Mucosa of rectum (tissue), 2 donors: ENCODE measurements around the gene WHRN.

Experiments
- H3K27ac ChIP-seq, 2 donors: one replicate each; pipeline ENCODE4 v1.7.0; 2013; ENCODE audit warnings: inconsistent platforms in 2 of 2, low read depth in 2 of 2, low read length in 2 of 2
- H3K27me3 ChIP-seq, 2 donors: one replicate each; pipeline ENCODE4 v1.7.0; 2013; ENCODE audit warnings: low read length in 2 of 2; ENCODE audit not compliant: control insufficient read depth in 2 of 2, insufficient read depth in 2 of 2
- H3K36me3 ChIP-seq, 2 donors: one replicate each; pipeline ENCODE4 v1.7.0; 2013; ENCODE audit warnings: low read length in 2 of 2; ENCODE audit not compliant: control insufficient read depth in 2 of 2, insufficient read depth in 2 of 2
- H3K4me1 ChIP-seq, 2 donors: one replicate each; pipeline ENCODE4 v1.7.0; 2013; ENCODE audit warnings: low read length in 2 of 2, mild to moderate bottlenecking in 1 of 2; ENCODE audit not compliant: control insufficient read depth in 2 of 2, insufficient read depth in 2 of 2
- H3K4me3 ChIP-seq, 2 donors: one replicate each; pipeline ENCODE4 v1.7.0; 2013; ENCODE audit warnings: low read length in 2 of 2
- H3K9ac ChIP-seq, 2 donors: one replicate each; pipeline ENCODE4 v1.7.0; 2013; ENCODE audit warnings: low read length in 2 of 2, low read depth in 1 of 2, mild to moderate bottlenecking in 1 of 2
- H3K9me3 ChIP-seq, 2 donors: one replicate each; pipeline ENCODE4 v1.7.0; 2013; ENCODE audit warnings: low read length in 2 of 2; ENCODE audit not compliant: control insufficient read depth in 2 of 2
- donor health status: healthy.
- donor health status: Normal muscosa, but diverticular disease.

WHRN gene

DNA sequence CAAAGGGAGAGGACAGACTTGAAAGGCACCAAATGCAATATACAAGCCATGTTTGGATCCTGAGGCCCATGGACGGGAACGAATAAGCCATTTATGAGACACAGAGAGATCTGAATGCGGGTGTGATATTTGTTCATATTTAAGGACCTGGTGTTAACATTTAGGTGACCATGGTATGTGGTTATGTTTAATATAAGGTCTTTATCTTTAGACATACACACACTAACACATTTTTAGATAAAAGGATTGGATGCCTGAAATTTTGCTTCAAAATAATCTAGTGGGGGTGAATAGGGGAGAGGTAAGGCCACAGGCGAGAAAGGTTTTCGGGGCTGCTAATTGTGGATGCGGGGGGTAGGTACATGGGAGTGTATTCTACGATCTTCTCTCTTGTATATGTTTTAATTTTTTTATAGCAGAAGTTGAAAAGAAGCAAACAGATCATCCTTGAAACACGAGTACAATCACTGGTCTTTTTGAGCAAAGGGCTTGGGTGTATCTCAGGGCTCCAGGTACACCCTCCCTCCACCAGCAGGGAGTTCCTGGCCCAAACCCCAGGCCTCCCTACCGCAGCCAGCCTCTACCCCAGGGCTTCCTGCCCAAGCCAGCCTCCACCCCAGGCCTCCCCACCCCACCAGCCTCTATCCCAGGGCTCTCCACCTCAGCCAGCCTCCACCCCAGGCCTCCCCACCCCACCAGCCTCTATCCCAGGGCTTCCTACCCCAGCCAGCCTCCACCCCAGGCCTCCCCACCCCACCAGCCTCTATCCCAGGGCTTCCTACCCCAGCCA, 129.7 kb downstream of the WHRN start:
- peaks cover 45 to 75% of the 10 kb centered on the region in 2 donors for H3K36me3 ChIP-seq
- H3K27ac ChIP-seq, result peak overlapping the region in 1 of 2 donors; percentile 3
- H3K27me3 ChIP-seq, result no peaks in the 10 kb centered on the region
- peaks cover 8 to 22% of the 10 kb centered on the region in 2 donors for H3K4me1 ChIP-seq
- H3K9ac ChIP-seq, result no peak overlapping the region
- no peaks in the 10 kb centered on the region for H3K9me3 ChIP-seq
- H3K4me3 ChIP-seq, result no peak overlapping the region

DNA sequence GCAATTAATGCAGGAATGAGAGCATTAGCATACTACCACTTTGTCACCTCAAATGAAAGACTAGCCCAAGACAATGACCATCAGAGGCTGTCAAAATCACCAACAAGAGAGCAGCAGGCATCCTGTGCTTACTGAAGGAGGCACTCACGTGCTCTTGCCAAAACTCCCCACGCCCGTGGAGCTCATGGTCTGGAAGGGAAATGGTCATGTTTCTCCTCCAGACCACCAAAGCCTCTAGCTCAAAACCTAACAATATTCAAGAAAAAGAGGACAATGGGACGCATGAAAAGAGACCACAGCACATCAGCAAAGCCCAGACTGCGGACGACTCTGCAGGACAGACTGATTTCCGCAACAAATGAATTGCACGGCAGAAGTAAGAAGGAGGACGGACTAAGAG, 130.3 kb downstream of the WHRN start:
- peak overlapping the region in 1 of 2 donors; percentile 3 for H3K27ac ChIP-seq
- H3K9ac ChIP-seq, result no peak overlapping the region
- H3K4me3 ChIP-seq, result no peak overlapping the region
- no peaks in the 10 kb centered on the region for H3K27me3 ChIP-seq
- H3K9me3 ChIP-seq, result no peaks in the 10 kb centered on the region
- H3K4me1 ChIP-seq, result peaks cover 8 to 24% of the 10 kb centered on the region in 2 donors
- H3K36me3 ChIP-seq, result peaks cover 45 to 72% of the 10 kb centered on the region in 2 donors

DNA sequence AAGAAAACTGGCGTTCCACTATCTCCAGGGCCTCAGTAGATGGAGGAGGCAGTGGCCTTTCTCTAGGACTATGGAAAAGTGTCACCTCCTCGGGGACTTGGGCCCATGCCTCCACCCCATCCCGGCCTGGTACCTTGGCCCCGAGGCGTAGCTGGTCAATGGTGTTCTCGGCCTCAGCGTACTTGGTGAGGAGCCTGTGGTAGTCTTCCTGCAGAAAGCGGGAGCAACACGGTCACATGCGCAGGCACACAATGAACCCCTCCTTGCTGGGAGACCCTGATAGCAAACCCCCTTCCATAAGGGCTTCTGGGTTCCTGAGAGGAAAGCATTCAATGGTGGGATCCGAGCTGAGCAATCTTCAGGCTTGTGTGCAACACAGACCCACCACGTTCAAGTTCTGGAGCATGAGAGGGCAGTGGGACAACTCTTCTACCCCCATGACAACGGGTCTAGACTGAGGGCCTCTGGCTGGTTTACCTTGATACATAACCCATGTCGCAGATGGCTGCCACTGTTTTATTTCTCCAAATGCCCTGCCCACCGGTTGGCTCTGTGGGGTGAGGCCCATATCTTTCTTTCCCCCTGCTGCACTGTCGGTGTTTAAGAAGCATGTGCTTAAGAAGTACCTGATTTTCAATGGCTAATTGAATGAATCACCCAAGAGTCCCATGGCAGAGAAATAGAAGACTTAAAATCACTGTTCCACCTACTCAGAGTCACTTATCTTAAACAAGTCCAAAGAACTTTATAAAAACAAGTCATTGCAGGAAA, 131.1 kb downstream of the WHRN start:
- H3K4me3 ChIP-seq, result no peak overlapping the region
- peak overlapping the region in 1 of 2 donors; percentile 83 for H3K27ac ChIP-seq
- H3K36me3 ChIP-seq, result peaks cover 46 to 71% of the 10 kb centered on the region in 2 donors
- no peaks in the 10 kb centered on the region for H3K9me3 ChIP-seq
- no peak overlapping the region for H3K9ac ChIP-seq
- peaks cover 8 to 28% of the 10 kb centered on the region in 2 donors for H3K4me1 ChIP-seq
- H3K27me3 ChIP-seq, result no peaks in the 10 kb centered on the region

DNA sequence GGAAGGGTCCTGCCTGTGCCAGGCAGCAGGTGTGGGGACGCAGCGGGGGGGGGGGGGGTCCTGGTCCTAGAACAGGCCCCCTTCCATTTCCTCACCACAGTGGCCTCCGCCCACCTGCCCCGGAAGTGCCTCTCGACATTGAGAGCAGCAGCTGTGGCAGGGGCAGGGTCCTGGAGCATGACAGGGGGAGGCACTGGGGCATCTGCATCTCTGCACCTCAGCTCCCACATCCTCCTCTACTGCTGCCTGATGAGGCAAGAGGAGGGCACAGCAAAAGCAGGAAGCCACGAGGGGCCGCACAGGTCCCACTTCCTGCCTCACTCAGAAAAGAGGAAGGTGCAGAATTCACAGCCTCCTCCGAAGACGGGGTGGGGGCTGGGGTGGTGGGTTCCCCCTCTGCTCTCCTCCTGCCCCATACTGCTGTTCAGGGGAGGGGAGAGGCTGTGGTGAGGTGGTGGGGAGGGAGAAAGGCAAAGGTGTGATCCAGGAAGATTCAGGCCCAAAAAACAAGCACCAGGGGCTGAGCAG, 132.3 kb downstream of the WHRN start:
- Histone ChIP-seq H3K36me3 (peaks cover 46 to 66% of the 10 kb centered on the region in 2 donors), H3K9ac (peak overlapping the region in 1 of 2 donors; percentile 29), H3K4me3 (no peak overlapping the region), H3K4me1 (peaks cover 8 to 32% of the 10 kb centered on the region in 2 donors), H3K27ac (peak overlapping the region; percentile 65 to 83), H3K27me3 (no peaks in the 10 kb centered on the region), H3K9me3 (no peaks in the 10 kb centered on the region)

DNA sequence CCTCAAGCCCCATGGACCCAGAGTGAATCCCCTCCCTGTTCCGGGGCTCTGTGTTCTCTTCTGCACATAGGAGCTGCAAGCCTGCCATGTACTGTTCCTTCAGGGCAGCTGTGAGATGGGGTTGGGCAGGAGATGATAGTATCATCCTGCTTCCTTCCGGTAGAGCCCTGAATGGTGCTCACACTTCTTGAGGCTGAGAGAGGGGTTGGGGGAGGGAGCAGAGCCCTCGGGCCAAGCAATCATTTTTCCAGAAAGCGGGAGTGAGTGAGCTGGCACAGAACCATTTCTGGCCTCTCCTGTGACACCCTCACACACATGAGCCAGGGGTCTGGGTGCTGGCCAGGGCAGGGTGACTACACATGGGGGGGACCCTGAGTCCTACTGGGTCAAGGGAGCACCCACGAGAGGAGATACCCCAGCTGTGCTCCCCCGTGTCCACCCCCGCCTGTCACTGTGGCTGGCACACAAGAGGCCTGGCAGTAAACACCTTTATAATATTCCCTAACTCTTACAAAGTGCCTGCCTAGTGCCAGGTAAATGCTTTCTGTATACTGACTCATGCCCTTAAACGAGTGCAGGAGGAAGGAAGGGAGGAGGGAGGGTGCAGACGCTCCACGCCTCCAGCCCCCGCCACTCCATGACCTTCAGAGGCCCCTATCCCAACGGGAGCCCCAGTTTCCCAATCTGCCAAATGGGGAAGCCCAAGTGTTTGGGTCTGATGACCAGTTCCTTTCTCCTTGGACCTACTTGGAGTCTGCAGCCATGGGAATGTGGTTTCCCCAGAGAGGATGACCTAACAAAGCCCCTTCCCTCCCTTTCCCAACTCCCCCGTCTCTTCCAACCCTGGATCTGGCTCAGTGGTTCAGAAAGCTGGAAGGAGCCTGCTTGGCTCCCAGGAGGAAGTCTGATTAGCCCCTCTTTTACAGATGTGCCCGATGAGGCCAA, 133.0 kb downstream of the WHRN start:
- Histone ChIP-seq H3K9ac (peak overlapping the region; percentile 14 to 29), H3K4me1 (peaks cover 14 to 40% of the 10 kb centered on the region in 2 donors), H3K9me3 (no peaks in the 10 kb centered on the region), H3K36me3 (peaks cover 48 to 67% of the 10 kb centered on the region in 2 donors), H3K27ac (peak overlapping the region; percentile 65 to 83), H3K27me3 (no peaks in the 10 kb centered on the region), H3K4me3 (peak overlapping the region in 1 of 2 donors; percentile 41)

DNA sequence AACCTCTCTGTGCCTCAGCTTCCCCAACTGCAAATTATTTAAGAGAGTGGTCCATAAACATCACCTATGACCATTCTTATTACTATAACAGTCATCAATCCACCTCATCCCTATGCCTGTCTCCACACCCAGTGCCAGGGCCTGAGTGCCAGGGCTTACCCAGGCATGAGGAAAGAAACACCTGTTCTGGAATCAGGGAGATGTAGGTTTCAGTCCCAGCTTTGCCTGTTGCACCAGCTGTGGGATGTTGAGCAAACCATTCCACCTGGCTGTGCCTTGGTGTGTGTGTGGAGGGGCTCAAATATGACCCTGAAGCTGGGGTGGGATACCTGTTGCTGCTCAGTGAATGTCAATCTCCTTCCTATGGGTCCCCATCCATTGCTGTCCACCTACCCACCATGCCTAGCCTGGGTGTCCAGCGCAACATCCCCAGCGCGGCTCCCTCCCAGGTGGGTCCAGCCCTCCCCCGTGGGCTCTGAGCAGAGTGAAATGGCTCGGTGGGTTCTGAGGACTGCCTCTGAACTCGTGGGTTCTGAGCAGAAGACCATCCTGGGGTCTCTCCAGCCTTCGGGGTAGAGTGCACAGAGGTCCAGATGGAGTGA, 133.8 kb downstream of the WHRN start:
- H3K4me3 ChIP-seq, result no peak overlapping the region
- no peaks in the 10 kb centered on the region for H3K9me3 ChIP-seq
- no peaks in the 10 kb centered on the region for H3K27me3 ChIP-seq
- H3K4me1 ChIP-seq, result peaks cover 20 to 43% of the 10 kb centered on the region in 2 donors
- H3K9ac ChIP-seq, result no peak overlapping the region
- H3K27ac ChIP-seq, result peak overlapping the region; percentile 65 to 83
- H3K36me3 ChIP-seq, result peaks cover 43 to 62% of the 10 kb centered on the region in 2 donors

DNA sequence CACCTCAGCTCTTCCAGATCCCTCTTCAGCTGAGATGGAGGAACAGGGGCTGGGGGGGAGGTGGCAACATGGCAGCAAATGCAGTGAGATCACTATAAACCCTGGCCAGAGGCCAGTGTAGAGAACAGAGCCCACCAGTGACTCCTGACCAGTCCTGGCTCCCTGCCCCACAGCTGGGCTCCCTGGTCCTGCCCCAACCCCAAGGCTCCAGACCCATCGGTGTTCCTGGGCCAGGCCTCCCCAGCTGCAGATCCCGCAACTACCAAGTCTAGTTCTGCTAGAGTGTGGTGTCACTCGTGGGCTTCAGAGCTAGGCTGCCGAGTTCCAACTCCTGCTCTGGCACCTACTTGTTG, 134.3 kb downstream of the WHRN start:
- Histone ChIP-seq H3K27ac (peak overlapping the region; percentile 65 to 83), H3K36me3 (peaks cover 41 to 59% of the 10 kb centered on the region in 2 donors), H3K27me3 (no peaks in the 10 kb centered on the region), H3K4me1 (peaks cover 23 to 43% of the 10 kb centered on the region in 2 donors), H3K9ac (no peak overlapping the region), H3K9me3 (no peaks in the 10 kb centered on the region), H3K4me3 (no peak overlapping the region)

DNA sequence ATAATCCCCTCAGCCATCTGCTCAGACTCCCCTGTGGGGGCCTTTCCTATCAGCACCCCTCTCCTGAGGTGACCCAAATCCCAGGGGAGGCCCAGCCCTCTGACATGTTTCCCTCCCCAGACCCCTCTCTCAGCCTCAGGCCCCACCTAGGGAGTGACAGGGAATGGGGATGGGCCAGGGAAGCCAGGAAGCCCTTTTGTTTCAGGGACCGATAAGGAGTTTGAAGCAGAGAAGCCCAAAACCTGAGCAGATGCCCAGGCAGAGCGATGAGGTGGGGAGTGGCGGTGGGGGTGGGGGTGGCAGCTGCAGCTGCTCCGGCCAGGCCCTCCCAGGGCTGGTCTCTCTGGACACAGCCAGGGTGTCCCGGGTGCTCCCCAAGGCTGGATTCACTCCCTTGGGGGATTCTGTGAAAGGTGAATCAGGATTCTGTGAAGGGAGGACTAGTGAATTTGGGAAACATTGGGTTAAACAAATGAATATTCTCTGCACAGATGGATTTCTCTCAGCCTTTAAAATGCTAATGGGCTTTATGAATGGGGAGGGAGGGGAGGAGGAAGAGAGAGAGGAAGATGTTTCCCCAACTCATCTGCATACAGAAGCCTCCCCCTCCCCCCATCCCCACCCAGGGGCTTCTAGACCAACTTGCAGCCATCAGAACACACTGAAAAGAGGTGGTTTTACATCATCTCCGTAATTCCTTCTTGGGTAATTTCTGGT, 134.9 kb downstream of the WHRN start:
- H3K4me3 ChIP-seq, result no peak overlapping the region
- H3K9me3 ChIP-seq, result no peaks in the 10 kb centered on the region
- H3K27ac ChIP-seq, result peak overlapping the region in 1 of 2 donors; percentile 83
- peaks cover 41 to 56% of the 10 kb centered on the region in 2 donors for H3K36me3 ChIP-seq
- peaks cover 27 to 45% of the 10 kb centered on the region in 2 donors for H3K4me1 ChIP-seq
- H3K9ac ChIP-seq, result no peak overlapping the region
- H3K27me3 ChIP-seq, result no peaks in the 10 kb centered on the region
